ENCODE measurements around the gene LHFPL2.
"Not testable (repeated sequence)": the region's sequence is repeated elsewhere in the genome, so short reads cannot be mapped to it uniquely, and the experiment has no call there.

The LHFPL2 gene

GRCh38 chr5:78620119-78620518 lies 28.5 kb downstream of the LHFPL2 start:
- DNase-seq (ENCODE audit: low spot score): not testable (repeated sequence)

GRCh38 chr5:78618303-78618702 lies 30.3 kb downstream of the LHFPL2 start:
- no peak for DNase-seq (ENCODE audit: low spot score)

GRCh38 chr5:78615697-78616096 lies 32.9 kb downstream of the LHFPL2 start:
- no peak for DNase-seq (ENCODE audit: low spot score)

- no peak for DNase-seq (ENCODE audit: low spot score)
Measured at GRCh38 chr5:78614816-78615215, 33.8 kb downstream of the LHFPL2 start.

GRCh38 chr5:78613756-78614155 lies 34.8 kb downstream of the LHFPL2 start:
- no peak for DNase-seq (ENCODE audit: low spot score)

- DNase-seq (ENCODE audit: low spot score): no peak
Measured at GRCh38 chr5:78613151-78613533, 35.4 kb downstream of the LHFPL2 start.

- no peak for DNase-seq (ENCODE audit: low spot score)
Measured at GRCh38 chr5:78612227-78613150, 36.1 kb downstream of the LHFPL2 start.

- DNase-seq (ENCODE audit: low spot score): no peak
Measured at GRCh38 chr5:78611126-78611605, 37.4 kb downstream of the LHFPL2 start.

GRCh38 chr5:78610636-78611035 lies 37.9 kb downstream of the LHFPL2 start:
- DNase-seq (ENCODE audit: low spot score): no peak

GRCh38 chr5:78610163-78610583 lies 38.4 kb downstream of the LHFPL2 start:
- no peak for DNase-seq (ENCODE audit: low spot score)

GRCh38 chr5:78607864-78608263 lies 40.7 kb downstream of the LHFPL2 start:
- DNase-seq (ENCODE audit: low spot score): no peak

GRCh38 chr5:78606241-78606640 lies 42.3 kb downstream of the LHFPL2 start:
- no peak for DNase-seq (ENCODE audit: low spot score)

GRCh38 chr5:78605611-78606010 lies 43.0 kb downstream of the LHFPL2 start:
- no peak for DNase-seq (ENCODE audit: low spot score)

- DNase-seq (ENCODE audit: low spot score): no peak
Measured at GRCh38 chr5:78604689-78605285, 43.8 kb downstream of the LHFPL2 start.

GRCh38 chr5:78603636-78604175 lies 44.9 kb downstream of the LHFPL2 start:
- DNase-seq (ENCODE audit: low spot score): no peak

GRCh38 chr5:78602400-78602799 lies 46.2 kb downstream of the LHFPL2 start:
- DNase-seq (ENCODE audit: low spot score): no peak

GRCh38 chr5:78601559-78602314 lies 46.8 kb downstream of the LHFPL2 start:
- no peak for DNase-seq (ENCODE audit: low spot score)

- DNase-seq (ENCODE audit: low spot score): no peak
Measured at GRCh38 chr5:78600687-78601414, 47.7 kb downstream of the LHFPL2 start.

GRCh38 chr5:78598973-78599372 lies 49.6 kb downstream of the LHFPL2 start:
- DNase-seq (ENCODE audit: low spot score): no peak

- DNase-seq (ENCODE audit: low spot score): no peak
Measured at GRCh38 chr5:78597974-78598371, 50.6 kb downstream of the LHFPL2 start.
